GM19455 (cell line): ENCODE measurements around the gene ZNF316.
"Not testable (repeated sequence)": the region's sequence is repeated elsewhere in the genome, so short reads cannot be mapped to it uniquely, and the experiment has no call there.

Experiments used
- ATAC-seq: cut with Tn5 transposase; IDR thresholded peaks from one replicate; pipeline ENCODE4 v1.9.1; 2021; ENCODE audit not compliant: unreplicated experiment

The ZNF316 gene

DNA sequence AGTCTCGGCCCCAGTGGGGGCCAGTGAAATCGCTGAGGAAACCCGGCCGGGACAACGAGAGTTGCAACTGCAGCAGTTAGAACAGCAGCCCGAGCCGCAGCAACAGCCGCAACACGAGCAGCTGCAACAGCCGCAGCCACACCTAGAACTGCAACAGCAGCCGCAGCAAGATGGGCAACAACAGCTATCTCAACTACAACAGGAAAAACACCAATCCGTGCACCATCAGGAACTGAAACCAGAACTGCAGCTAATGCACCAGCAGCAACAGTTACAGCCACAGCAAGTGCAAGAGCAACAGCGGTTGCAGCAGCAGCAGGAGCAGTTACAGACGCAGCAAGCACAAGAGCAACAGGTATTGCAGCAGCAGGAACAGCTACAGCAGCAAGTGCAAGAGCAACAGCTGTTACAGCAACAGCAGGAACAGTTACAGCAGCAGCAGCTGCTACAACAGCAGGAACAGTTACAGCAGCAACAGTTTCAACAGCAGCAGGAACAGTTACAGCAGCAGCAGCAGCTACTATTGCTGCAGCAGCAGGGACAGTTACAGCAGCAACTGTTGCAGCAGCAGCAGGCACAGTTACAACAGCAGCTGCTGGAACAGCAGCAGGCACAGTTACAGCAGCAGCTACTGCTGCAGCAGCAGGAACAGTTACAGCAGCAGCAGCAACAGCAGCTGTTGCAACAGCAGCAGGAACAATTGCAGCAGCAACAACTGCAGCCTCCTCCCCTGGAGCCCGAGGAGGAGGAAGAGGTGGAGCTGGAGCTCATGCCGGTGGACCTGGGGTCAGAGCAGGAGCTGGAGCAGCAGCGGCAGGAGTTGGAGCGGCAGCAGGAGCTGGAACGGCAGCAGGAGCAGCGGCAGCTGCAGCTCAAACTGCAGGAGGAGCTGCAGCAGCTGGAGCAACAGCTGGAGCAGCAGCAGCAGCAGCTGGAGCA is 15.7 kb upstream of the ZNF316 start:
- no peak for ATAC-seq

- no peak for ATAC-seq
Observed at GRCh38 chr7:6622134-6622710, 14.9 kb upstream of the ZNF316 start.

DNA sequence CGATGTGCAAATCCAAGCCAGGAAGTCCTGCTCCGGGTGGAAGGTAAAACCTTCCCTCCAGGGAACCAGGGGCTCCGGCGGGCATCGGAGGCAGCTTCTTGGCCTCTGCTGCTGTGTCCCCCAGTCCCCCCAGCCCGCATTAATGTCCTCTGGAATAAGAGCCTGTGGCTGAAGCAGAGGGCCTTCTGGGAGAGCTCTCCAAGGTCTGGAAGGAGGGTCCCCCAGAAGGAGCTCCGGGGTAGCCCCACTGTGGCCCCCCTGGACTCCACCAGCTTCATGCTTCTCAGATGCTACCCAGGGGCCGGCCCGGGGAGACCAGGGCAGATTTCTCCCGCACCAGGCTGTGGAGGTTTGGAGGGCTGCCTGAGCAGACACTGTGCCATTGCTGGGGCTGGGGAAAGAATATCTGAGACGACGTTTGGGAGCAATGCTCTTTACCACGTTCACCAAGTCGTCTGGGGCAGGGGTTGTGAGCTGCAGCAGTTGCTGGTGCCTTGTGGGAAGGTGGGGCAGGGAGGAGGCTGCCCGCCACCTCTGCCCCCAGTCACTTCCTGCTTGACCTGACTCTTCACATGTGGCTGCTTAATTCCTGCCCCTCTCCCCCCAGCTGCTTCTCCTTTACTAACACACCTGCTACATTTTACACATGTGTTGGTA is 13.4 kb upstream of the ZNF316 start:
- ATAC-seq = no peak

DNA sequence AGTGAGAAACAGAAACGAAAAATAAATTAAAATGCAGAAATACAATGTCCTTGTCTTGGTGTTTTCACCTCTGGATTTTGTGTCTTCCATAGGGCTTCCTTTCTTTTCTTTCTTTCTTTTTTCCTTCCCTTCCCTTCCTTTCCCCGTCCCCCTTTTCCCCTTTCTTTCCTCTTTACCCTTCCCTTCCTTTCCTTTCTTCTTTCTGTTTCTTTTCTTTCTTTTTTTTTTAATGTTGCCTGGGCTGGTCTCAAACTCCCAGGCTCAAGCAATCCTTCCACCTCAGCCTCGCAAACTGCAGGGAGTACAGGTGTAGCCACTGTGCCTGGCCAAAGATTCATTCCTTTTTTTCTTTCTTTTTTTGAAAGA is 12.9 kb upstream of the ZNF316 start:
- no peak for ATAC-seq

GRCh38 chr7:6628045-6628444 is 9.1 kb upstream of the ZNF316 start:
- ATAC-seq = no peak

DNA sequence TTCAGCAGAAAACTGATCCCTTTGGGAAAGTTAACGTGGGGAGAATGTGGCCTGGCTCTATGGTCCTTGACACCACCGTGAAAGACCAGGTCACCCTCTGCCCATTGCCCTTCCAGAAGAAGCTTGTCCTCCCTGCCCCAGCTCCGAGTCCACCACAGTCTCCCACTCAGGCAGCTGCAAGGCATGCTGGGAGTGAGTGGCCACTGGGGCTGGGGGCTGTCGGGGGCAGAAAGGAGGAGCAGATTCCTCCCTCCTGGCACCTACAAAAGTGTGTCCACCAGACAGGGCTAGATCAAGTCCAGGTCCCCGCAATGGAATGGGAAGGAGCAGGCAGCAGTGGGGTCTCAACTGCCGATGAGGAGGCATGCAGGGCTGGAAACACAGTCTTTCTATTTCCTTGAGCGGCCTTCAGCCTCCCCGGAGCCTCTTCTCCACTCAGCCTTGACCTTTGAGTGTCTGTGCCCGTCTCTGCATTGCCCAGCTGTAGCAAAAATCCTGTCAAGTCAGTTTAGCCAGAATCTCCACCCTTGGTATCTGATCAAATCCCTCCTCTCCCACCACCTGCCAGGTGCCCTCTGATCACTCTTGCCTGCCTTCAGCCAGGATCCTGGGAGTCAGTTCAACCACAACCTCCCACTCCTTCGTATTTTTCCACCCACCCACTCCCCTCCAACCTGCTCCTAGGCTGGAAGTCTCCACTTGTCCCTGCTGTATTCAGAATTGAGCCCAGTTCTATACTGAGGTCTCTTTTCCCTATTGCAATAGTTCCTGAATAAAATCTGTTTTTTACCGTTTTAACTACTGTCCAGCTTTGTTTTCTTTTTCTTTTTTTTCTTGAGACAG is 6.9 kb upstream of the ZNF316 start:
- no peak for ATAC-seq

DNA sequence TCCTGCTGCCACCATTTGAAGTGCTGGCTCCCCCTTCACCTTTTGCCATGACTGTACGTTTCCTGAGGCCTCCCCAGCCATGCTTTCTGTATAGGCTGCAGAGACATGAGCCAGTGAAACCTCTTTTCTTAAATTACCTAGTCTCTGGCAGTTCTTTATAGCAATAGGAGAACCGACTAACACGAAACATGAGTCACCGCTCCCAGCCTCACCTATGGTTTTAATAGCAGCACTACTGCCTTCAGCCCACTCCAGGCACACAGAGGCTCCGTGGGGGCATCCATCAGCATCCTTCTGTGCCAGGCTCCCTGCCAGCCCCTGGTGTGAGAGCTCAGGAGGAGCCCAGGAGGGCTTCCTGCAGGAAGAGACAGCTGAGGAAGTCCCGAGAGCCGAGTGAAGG is 5.5 kb upstream of the ZNF316 start:
- ATAC-seq = no peak

DNA sequence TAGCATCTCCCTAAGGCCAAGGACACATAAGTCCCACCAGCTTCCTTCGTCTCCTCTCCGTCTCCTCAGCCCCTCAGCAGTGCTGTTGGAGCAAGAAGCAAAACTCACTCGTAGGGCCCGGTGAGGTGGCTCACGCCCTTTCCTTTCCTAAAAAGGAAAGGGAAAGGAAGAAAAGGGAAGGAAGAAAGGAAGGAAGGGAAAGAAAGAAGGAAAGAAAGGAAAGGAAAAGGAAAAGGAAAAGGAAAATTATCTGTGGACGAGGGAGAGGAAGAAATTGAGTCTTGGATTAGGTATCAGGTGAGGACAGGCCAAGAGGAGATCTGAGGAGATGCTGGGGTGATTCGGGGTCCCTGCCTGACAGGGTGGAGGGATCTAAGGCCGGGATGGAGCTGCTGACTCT is 3.1 kb upstream of the ZNF316 start:
- ATAC-seq = no peak

DNA sequence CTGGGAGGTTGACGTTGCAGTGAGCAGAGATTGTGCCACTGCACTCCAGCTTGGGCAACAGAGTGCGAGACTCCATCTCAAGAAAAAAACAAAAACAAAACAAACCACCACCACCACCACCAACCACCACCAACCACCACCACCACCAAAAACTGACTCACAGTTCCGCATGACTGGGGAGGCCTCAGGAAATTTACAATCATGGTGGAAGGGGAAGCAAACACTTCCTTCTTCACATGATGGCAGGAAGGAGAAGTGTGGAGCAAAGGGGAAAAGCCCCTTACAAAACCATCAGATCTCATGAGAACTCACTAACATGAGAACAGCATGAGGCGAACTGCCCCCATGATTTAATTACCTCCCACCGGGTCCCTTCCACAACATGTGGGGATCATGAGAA is 2.1 kb upstream of the ZNF316 start:
- not testable (repeated sequence) for ATAC-seq

GRCh38 chr7:6637544-6638229 is 569 bp downstream of the ZNF316 start:
- peak; percentile 81 for ATAC-seq

DNA sequence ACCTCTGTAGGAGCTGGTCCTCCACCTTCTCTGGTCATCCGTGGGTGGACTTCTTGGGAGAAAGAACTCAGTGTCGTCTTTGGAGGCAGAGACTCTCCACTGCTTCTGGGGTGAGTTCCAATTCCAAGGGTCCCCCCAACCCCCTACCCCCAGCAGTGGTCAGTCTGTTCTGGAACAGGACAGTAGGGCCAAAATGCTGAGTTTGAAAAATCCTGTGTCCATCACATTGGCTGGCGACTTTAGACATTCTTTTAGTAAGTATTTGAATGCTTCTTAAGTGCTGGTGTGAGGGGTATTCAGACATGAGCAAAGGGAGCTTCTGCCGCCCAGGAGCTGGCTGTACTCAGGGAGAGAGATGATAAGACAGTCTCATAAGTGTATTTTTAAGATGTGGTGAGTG is 1.9 kb downstream of the ZNF316 start:
- no peak for ATAC-seq

GRCh38 chr7:6639627-6640026 is 2.5 kb downstream of the ZNF316 start:
- ATAC-seq = no peak

DNA sequence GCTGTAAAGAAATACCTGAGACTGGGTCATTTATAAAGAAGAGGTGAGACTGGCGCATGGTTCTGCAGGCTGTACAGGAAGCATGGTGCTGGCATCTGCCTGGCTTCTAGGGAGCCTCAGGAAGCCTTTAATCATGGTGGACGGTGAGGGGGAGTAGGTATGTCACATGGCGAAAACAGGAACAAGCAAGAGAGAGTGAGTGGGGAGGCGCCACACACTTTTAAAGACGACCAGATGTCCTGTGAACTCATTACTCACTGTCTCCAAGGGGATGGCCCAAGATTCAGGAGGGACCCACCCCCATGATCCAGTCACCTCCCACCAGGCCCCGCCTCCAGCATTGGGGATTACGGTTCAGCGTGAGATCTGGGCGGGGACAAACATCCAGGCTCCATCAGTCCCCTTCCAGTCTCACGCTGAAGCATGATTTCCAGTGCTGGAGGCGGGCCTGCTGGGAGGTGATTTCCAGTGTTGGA is 3.2 kb downstream of the ZNF316 start:
- ATAC-seq = no peak

GRCh38 chr7:6641305-6642035 is 4.4 kb downstream of the ZNF316 start:
- ATAC-seq = no peak

DNA sequence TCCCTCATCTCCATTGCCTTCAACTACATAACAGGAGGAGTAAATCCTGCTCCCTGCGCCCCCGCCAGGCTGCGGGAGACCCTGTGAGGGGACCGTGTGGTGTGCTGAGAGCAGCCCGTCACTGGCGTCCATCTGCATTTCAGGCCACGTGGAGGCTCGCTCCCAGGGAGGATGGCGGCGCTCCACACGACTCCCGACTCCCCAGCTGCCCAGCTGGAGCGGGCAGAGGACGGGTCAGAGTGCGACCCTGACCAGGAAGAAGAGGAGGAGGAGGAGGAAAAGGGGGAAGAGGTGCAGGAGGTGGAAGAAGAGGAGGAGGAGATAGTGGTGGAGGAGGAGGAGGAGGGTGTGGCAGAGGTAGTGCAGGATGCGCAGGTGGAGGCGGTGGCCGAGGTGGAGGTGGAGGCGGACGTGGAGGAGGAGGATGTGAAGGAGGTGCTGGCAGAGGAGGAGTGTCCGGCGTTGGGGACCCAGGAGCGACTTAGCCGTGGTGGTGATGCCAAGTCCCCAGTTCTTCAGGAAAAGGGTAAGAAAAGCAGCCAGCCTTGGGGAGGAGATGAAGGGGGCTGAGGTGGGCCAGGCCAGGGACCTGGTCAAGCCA is 5.2 kb downstream of the ZNF316 start:
- no peak for ATAC-seq

DNA sequence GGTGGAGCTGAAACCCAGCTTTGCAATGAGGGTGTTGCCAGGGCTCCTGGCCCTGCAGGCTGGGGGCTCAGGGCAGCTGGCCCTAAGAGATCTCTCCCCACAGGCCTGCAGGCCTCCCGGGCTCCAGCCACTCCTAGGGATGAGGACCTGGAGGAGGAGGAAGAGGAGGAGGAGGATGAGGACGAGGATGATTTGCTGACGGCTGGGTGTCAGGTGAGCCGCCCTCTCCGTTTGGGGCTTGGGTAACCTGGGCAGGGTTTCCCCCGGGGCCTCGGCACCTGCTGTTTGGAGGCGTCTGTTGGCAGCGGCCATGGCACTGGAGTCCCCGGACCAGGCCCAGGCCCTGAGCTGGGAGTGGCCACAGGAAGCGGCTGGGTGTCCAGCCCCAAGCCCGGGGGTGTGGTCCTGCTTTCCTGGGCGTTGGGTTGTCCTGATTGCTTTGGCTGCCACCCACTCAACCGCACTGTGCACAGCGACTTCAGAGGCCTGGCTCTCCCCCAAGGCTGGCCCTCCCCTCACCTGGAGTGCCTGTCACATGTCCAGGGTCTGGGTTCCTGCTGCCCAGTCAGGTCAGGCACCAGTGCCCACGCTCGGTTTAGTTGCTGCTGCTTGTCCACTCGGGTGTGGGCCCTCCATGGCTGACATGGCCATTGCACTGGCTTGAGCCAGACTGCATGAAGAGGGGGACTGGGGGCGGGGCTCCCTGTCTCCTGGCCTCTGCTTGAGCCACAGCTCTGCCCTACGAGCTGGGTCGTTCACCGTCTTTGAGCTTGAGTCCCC is 5.9 kb downstream of the ZNF316 start:
- no peak for ATAC-seq

GRCh38 chr7:6643915-6644625 is 7.0 kb downstream of the ZNF316 start:
- ATAC-seq = no peak

GRCh38 chr7:6644728-6645127 is 7.6 kb downstream of the ZNF316 start:
- ATAC-seq = no peak
